HG03520 (cell line): Measurements from ENCODE around the gene P4HB.
"Not testable (repeated sequence)": the region's sequence is repeated elsewhere in the genome, so short reads cannot be mapped to it uniquely, and the experiment has no call there.

Source experiments
- ATAC-seq: cut with Tn5 transposase; IDR thresholded peaks from one replicate; pipeline ENCODE4 v1.9.1; 2021; ENCODE audit warnings: mild to moderate bottlenecking, moderate library complexity; ENCODE audit not compliant: unreplicated experiment

P4HB gene

DNA sequence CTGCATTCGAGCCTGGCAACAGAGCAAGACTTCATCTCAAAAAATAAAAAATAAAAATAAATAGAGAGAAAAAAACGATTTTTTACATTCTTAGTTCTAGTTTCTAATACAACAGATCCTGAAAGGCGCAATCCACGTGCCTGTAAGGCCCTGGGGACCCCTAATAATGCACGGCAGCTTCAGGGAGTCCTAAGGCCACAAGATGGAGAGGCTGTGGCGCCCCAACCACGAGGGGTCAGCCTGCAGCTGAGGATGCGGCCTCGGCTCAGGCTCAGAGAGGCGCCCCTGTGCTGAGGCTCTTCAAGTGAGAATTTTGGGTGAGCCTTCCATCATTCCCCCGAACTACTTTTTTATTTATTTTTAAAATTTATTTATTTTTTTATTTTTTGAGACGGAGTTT is 10.9 kb downstream of the P4HB start:
- no peak for ATAC-seq

DNA sequence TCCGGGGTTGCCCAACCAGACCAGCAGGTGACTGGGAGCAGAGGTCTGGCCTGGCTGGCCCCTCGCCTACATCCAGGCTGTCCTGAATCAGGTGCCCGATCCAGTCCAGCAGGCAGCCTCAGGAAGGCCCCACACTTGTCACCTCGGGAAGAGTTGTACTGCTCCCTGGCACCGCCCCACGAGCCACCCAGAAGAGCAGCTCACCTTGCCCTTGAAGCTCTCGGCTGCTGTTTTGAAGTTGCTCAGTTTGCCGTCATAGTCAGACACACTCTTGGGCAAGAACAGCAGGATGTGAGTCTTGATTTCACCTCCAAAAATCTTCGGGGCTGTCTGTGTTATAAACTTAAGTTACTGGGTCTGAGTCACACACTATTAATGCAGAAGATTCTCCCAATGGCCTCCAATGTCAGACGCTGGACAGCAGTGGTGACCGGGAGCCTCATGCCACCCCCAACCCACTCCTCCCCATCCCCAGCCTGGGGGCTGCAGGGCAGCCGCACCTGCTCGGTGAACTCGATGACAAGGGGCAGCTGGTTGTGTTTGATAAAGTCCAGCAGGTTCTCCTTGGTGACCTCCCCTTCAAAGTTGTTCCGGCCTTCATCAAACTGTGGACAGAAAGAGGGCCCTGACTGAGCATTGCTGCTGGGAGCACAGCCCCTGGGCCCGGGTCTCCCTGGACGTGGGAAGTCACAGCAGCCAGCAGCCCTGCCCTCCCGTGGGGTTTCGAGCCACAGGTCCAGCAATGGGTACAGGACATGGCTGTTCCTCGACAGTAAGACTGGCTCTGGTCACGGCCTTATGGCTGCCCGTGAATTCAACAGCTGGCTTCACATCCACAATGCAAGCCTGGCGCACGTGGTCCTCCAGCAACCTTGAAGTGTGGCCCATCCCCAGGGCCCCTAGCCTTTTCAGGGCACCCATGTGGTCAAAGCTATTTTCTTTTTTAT is 13.3 kb downstream of the P4HB start:
- ATAC-seq: no peak

DNA sequence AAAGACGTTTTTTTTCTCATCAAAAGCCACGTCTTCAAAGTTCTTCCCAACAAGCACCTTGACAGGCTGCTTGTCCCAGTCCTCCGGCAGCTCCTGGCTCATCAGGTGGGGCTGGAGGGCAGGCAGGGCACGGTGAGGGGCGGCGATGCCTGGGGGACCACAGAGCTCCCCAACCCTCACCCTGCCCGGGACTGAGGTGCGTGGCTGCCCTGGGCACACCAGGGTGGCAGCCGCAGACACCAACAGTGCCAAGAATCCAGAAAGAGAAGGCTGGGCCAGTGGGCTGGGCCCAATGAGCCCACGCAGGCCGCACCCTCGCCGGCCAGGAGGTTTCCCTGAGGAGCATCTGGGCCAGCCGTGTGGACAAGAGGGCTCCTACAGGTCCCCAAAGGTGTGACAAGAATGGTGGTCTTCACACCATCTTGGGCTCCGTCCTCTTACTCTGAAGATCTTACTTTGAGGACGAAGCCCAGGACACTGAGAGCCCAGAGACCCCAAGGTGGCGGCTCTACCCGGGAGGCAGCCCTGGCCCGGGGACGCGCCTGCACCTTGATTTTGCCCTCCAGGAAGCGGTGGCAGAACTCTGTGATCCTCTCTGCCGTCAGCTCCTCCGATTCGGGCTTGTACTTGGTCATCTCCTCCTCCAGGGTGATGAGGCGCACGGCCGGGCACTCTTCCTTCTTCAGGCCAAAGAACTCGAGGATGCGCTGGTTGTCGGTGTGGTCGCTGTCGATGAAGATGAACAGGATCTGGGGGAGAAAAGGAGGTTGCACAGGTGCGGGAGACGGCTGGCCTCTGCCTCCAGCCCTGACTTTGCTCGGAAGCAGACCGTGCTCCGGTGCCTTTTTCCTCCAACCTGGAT is 14.2 kb downstream of the P4HB start:
- no peak for ATAC-seq

DNA sequence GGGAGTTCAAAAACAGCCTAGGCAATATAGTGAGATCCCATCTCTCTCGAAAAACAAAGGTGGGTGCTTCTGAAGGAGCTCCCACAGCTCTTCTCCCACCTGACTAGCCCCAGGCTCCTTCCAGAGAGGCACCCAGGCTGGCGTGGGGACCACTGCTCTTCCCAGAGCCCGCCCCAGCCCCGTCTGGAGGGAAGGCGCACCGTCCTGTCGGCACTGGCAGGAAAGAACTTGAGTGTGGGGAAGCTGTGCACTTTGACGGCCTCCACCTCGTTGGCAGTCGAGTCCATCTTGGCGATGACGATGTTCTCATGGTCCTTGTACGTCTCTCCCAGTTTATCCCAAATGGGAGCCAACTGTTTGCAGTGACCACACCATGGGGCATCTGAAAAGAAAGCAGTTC is 15.0 kb downstream of the P4HB start:
- ATAC-seq: no peak

DNA sequence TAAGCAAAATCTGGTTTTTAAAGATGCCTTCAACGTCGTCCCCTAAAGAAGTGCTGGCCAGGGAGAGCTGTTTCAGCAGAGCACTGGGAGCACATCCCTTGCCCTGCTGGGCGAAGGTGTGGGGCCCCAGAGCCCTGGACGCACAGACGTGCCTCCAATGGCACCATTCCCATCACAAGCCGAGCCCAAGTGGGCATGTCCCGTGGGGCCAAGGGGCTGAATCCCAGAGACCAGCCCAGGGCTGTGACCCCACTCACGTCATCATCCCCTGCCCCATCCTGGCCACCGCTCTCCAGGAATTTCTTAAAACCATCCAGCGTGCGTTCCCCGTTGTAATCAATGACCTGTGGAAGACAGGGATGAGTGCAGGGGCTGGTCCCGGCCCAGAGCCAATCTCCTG is 15.4 kb downstream of the P4HB start:
- ATAC-seq: no peak

DNA sequence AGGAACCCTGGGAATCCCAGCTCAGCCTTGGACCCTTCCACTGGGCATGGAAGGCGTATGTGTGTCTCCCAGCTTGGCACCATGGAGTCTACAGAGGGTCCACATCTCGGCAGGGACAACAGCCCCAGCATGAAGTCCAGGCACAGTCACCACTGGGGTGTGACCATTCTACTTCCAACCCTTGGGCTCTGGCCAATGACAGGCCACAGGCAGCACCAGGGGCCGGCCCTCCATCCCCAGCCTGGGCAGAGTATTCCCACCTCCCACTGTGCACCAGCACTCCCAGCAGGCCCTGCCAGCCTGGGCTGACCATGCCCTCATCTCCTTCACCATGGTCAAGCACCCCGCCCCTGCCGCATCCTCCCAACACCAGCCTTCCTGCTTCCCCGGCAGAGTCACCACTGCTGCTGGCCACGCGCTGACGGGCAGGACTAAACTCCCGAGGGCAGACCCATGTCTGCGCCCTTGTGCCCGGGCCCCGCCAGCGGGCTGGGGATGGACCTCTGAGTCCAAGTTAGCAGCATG is 15.9 kb downstream of the P4HB start:
- no peak for ATAC-seq

DNA sequence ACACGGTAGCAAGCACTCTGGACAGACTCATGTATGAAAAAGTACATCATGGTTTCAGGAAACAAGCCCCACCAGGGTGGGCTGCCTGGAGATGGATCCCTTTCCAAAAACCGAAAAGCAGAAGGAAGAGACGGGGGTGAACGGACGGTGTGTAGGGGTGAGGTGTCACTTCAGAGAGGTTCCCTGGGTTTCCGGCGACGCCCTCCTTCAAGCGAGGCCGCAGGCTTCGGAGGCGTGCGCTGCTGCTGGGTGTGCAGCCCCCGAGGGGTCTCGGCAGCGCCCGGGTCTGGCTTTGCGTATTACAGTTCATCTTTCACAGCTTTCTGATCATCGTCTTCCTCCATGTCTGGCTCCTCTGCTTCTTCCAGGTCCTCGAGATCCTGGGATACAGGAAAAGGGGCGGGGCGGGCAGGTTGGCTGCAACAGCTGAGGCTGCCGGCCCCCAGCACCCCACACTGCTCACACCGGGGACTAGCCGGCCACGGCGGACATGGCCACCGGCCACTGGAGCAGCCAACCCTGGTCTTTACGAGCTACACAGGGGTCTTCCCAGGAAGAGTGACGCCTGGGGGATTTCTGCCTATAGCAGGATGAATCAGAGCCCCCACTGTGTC is 16.5 kb downstream of the P4HB start:
- ATAC-seq: no peak

DNA sequence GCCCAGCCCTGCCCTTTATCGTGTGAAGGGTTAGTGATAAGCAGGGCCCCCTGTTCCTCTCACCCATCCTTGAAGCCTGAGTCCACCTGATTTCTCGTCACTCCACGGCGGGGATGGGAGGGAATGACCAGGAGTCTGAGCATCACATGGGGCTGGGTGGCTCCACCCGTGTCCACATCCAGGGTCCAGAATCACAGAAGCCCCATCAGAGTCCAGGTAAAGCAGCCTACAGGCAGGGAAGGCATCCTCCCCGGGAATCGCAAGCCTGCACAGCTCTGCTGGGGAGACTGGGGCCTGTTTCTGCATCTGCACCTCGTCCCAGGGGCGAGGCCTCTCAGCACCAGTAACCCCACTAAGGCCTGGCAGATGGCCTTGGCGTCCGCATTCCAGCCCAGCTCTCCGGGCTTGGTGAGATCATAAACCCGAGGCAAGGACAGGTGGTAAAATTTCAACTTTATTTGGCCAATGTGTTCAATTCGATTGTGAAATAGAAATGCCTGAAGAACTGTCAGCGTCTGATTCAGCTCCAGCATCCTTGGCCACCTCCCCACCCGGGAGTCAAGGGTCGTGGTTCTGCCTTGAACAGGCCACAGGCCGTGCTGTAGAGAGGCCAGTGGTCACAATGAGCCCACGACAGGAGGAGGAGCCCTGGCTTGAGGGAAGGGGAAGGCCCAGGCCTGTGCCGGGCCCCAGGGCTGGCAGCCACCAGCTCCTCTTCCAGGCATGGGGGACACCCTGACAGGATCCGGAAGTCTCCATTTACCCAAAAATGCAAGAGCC is 17.4 kb downstream of the P4HB start:
- no peak for ATAC-seq

DNA sequence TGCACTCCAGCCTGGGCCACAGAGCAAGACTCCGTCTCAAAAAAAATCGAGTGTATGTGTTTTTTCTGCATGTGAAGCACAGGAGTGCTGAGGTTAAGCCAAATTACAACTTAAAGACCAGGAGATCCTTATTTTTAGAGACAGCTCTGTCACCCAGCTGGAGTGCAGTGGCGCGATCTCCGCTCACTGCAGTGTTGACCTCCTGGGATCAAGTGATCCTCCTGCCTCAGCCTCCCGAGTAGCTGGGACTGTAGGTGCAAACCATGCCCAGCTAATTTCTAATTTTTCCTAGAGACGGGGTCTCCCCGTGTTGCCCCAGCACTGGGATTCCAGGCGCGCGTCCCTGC is 18.0 kb downstream of the P4HB start:
- ATAC-seq: no peak

DNA sequence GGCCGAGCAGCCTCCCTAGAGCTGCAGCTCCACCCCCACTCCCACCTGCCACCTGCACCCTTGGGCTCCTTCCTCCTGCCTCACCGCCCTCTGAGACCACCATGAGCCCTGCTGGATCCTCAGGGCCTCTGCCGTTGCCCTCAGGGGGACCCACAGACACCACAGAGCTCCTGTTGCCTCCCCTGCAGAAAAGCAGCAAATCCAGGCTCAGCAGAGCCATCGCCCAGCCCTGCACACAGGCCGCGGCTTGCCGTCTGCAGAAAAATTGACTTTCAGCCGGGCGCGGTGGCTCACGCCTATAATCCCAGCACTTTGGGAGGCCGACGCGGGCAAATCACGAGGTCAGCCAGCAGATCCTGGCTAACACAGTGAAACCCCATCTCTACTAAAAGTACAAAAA is 18.5 kb downstream of the P4HB start:
- no peak for ATAC-seq

DNA sequence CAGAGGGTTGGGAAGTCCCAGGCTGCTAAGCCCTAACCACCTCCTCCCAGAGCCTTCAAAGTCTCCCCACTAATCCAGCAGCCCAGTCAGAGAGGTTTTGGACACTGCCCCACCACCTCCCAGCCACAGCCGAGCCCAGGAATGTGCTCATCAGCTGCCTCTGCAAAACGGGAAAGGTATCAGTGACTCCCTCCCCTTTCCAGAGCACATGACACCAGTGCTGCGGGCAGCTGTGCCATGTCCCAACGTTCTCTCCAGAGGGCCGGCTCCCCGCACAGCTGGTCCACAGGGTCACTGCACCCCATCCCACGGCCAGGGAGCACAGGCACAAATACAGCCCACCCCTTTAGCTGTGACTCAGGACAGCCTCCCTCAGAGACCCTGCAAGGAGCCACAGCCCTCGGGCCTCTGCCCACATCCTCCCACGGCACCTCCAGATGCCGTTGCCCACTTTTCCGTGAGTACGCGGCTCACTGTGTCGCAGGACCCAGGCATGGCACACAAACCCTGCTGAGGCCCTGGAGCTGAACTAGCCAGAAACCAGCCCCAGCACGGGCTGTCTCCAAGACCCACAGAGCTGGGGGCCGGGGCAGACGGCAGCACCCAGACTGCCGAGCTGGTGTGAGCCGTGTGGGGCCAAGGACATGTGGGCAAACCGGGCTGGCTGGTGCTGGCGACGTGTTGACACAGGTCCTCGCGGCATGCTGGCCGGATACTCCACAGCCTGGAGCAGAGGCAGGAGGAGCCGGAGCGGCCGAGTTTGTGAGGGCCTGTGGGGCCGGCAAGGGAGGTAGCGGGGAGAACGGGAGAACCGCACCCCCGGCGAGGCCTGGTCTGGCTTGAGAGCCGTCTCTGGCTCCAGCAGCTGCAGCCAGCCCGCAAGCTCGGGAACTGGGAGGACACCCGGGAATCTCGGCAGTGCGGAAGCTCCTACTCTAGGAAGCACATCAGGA is 19.2 kb downstream of the P4HB start:
- ATAC-seq: no peak

DNA sequence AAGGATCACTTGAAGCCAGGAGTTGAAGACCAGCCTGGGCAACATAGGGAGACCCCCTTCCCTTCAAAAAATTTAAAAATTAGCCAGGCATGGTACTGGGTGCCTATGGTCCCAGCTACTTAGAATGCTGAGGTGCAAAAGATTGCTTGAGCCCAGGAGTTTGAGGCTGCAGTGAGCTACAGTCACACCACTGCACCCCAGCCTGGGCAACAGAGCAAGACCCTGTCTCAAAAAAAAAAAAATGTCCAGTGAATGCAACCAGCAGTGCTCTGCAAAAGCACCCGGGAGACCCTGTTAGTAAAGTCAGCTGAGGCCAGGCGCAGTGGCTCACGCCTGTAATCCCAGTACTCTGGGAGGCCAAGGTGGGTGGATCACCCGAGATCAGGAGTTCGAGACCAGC is 20.3 kb downstream of the P4HB start:
- not testable (repeated sequence) for ATAC-seq

DNA sequence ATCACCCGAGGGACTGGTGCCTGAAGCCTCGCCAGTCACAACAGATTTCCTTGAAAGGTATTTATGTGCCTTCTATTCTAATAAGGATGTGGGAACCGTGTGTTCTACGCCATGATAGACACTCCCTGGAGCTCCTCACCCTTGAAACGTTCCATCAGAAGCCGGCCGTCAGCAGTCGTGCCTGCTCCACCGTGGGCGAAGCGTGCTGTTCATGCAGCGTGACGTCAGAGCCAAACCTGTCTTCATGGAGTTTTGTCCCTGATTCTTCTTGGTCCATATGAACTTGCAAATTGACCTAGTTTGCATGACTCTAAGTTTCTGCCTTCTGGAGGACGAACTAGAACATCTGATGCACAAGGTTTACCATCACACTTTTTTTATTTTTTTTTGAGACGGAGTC is 21.0 kb downstream of the P4HB start:
- no peak for ATAC-seq

DNA sequence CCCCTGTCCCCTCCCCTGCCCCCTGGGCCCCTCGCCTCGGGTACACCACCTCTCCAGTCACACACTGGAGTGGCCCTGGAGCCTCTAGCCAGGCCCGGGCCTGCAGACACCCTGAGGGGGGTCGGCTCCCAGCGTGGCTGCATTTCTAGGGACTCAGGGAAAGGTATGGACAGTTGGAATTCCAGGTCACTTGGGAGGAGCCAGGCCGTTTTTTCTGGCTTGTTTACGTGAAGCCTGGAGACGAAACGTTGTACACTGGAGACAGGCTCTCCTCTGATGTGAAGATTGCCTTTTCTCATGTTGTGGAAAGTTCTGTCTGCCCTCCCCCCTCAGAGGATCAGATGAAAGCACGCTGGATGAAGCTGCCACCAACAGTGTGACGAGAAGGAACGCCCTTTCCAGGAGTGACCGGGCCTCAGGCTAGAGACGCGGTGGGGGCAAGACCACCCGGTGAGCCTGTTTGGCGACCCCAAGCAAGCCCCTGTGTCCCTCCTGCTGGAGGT is 21.5 kb downstream of the P4HB start:
- no peak for ATAC-seq

DNA sequence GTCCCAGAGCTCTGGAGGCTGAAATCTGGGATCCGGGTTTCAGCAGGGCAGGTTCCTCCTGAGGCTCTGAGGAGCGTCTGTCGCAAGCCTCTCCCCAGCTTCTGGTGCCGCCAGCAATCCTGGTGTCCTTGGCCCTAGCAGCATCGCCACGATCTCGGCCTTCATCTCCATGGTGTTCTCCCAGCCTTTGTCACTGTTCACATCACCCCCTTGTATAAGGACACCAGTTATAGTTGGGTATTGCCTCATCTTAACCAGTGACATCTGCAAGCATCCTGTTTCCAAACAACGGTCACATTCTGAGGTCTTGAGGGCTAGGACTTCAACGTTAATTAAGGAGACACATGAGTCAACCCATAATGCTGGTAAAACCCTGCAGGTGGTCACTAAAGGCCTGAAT is 22.7 kb downstream of the P4HB start:
- ATAC-seq: no peak

DNA sequence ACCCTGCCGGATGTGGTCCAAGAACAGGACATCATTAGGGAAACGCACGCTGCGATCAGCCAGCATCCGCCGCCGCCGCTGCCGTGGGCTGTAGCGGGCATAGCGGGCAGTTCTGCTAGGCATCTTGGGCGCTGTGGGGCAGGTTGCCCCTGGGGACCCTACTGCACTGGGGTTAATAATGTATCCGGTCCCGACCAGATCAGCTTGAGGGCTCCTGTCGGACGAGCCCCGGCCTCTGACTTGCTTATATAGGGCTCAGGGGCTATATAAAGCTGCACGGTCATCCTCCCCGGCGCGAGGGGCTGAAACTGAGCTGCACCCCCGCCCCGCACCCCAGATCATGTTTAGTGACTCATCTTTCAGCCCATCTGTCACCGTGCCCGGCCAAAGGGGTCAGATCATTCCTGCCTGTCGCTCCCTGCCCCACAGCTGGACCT is 25.5 kb downstream of the P4HB start, which contains the start of gene PPP1R27:
TSS of gene PPP1R27 (minus strand) at position 220 of the 437 bp plus-strand sequence. CDS start at position 123, 97 bp downstream.
- ATAC-seq: no peak

DNA sequence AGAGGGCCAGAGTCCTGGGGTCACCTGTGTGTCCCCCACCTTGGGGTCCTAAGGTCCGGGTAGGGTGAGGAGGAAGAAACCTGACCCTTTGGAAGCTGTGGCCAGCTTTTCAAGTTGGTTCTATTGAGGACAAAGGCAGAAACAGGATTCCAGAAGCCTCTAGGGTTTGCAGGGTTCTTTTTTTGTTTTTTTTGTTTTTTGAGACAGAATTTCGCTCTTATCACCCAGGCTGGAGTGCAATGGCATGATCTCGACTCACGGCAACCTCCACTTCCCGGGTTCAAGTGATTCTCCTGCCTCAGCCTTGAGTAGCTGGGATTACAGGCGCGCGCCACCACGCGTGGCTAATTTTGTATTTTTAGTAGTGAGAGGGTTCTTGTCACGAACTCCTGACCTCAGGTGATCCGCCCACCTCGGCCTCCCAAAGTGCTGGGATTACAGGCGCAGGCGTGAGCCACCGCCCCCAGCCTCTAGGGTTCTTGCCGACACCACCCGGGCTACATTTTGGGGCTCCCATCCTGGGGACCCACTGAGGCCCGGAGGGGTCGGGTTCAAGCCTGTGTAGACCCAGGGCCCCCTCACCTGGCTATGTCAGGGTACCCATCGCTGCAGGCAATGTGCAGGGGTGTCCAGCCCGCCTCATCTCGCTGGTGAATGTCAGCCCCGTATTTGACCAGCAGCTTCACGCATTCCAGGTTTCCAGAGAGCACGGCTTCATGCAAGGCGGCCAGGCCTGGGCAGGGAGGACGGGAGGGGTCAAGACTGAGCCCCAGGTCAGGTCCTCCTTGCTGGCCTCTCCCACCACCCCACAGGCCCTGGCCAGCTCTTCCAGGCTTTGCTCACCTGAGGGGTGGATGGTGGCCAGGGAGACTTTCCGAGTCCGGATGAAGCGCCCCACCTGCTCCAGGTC is 26.2 kb downstream of the P4HB start:
- ATAC-seq: no peak
